HAP-1 (cell line): Measurements from ENCODE around the gene SCAMP3.
"Not testable (repeated sequence)": the region's sequence is repeated elsewhere in the genome, so short reads cannot be mapped to it uniquely, and the experiment has no call there.

Source experiments
- DNase-seq, 2 experiments: peaks; one replicate each; pipeline ENCODE4 v3.0.0-alpha.2; 2016 to 2020; ENCODE audit warnings: low spot score in 2 of 2
- H3K27me3 ChIP-seq: fragments of 250-450 bp; sonication (Bioruptor Pico); 2 replicates; pipeline ENCODE4 v1.5.1; 2020; ENCODE audit warnings: low read depth, mild to moderate bottlenecking, moderate library complexity
- H3K36me3 ChIP-seq: fragments of 250-450 bp; sonication (Bioruptor Pico); replicated peaks from 2 replicates; pipeline ENCODE4 v1.5.1; 2020; ENCODE audit warnings: mild to moderate bottlenecking
- H3K4me1 ChIP-seq: fragments of 250-450 bp; sonication (Bioruptor Pico); 2 replicates; pipeline ENCODE4 v1.5.1; 2020; ENCODE audit warnings: mild to moderate bottlenecking
- H3K4me3 ChIP-seq: fragments of 250-450 bp; sonication (Bioruptor Pico); 2 replicates; pipeline ENCODE4 v1.5.1; 2020; ENCODE audit warnings: mild to moderate bottlenecking, moderate library complexity
- H3K9me3 ChIP-seq: fragments of 250-450 bp; sonication (Bioruptor Pico); 2 replicates; pipeline ENCODE4 v1.5.1; 2020; ENCODE audit warnings: mild to moderate bottlenecking, moderate library complexity
- in situ Hi-C: fragments of 300-500 bp; cut with MboI; formaldehyde crosslinking; loops from 3 replicates; pipeline ENCODE4 v1.14.3; 2020; ENCODE audit warnings: low sequenced_read_pairs, inconsistent platforms, mixed read lengths

Gene SCAMP3

GRCh38 chr1:155295183-155295941, 33.2 kb upstream of the SCAMP3 start:
- DNase-seq = no peak
- Histone ChIP-seq H3K9me3 (no peaks in the 10 kb centered on the region), H3K4me1 (no peaks in the 10 kb centered on the region), H3K27me3 (peaks cover 25% of the 10 kb centered on the region), H3K4me3 (no peak overlapping the region), H3K36me3 (no peaks in the 10 kb centered on the region)
- in situ Hi-C loops = no loop called here

- no peaks in the 10 kb centered on the region for H3K4me1 ChIP-seq
- no peak overlapping the region for H3K4me3 ChIP-seq
- in situ Hi-C loops = no loop called here
- DNase-seq = no peak
- H3K27me3 ChIP-seq = peaks cover 25% of the 10 kb centered on the region
- no peaks in the 10 kb centered on the region for H3K36me3 ChIP-seq
- H3K9me3 ChIP-seq = no peaks in the 10 kb centered on the region
Measured at GRCh38 chr1:155294520-155295182, 32.5 kb upstream of the SCAMP3 start.

- in situ Hi-C loops = no loop called here
- H3K4me3 ChIP-seq = no peak overlapping the region
- no peak for DNase-seq
- no peaks in the 10 kb centered on the region for H3K4me1 ChIP-seq
- H3K36me3 ChIP-seq = no peaks in the 10 kb centered on the region
- peaks cover 25% of the 10 kb centered on the region for H3K27me3 ChIP-seq
- H3K9me3 ChIP-seq = no peaks in the 10 kb centered on the region
Measured at GRCh38 chr1:155293086-155293749, 31.1 kb upstream of the SCAMP3 start.

- H3K4me1 ChIP-seq, DNase-seq, in situ Hi-C loops, H3K4me3 ChIP-seq, H3K36me3 ChIP-seq, H3K9me3 ChIP-seq: not testable (repeated sequence)
- peaks cover 25% of the 10 kb centered on the region for H3K27me3 ChIP-seq
Measured at GRCh38 chr1:155291006-155291405, 28.8 kb upstream of the SCAMP3 start.

- H3K36me3 ChIP-seq = 0 out of 2 replicates have a peak, but pooled peaks cover 4% of the 10 kb centered on the region
- in situ Hi-C loops = no loop called here
- no peak for DNase-seq
- no peaks in the 10 kb centered on the region for H3K4me1 ChIP-seq
- H3K4me3 ChIP-seq = no peak overlapping the region
- H3K9me3 ChIP-seq = no peaks in the 10 kb centered on the region
- 0 out of 2 replicates have a peak, but pooled peaks cover under 1% of the 10 kb centered on the region for H3K27me3 ChIP-seq
Measured at GRCh38 chr1:155287987-155288543, 25.9 kb upstream of the SCAMP3 start.

- H3K9me3 ChIP-seq = no peaks in the 10 kb centered on the region
- no peaks in the 10 kb centered on the region for H3K4me1 ChIP-seq
- H3K36me3 ChIP-seq = 0 out of 2 replicates have a peak, but pooled peaks cover 4% of the 10 kb centered on the region
- H3K4me3 ChIP-seq = no peak overlapping the region
- in situ Hi-C loops = no loop called here
- no peak for DNase-seq
- no peaks in the 10 kb centered on the region for H3K27me3 ChIP-seq
Measured at GRCh38 chr1:155286544-155286943, 24.4 kb upstream of the SCAMP3 start.

- Histone ChIP-seq H3K27me3 (no peaks in the 10 kb centered on the region), H3K9me3 (no peaks in the 10 kb centered on the region), H3K4me1 (no peaks in the 10 kb centered on the region), H3K36me3 (0 out of 2 replicates have a peak, but pooled peaks cover 4% of the 10 kb centered on the region), H3K4me3 (no peak overlapping the region)
- DNase-seq = no peak
- in situ Hi-C loops = no loop called here
Measured at GRCh38 chr1:155285631-155286044, 23.5 kb upstream of the SCAMP3 start.

- Histone ChIP-seq H3K27me3 (no peaks in the 10 kb centered on the region), H3K4me1 (no peaks in the 10 kb centered on the region), H3K36me3 (0 out of 2 replicates have a peak, but pooled peaks cover 4% of the 10 kb centered on the region), H3K9me3 (no peaks in the 10 kb centered on the region), H3K4me3 (no peak overlapping the region)
- in situ Hi-C loops = no loop called here
- no peak for DNase-seq
Measured at GRCh38 chr1:155285063-155285462, 22.9 kb upstream of the SCAMP3 start.

- no peaks in the 10 kb centered on the region for H3K27me3 ChIP-seq
Measured at GRCh38 chr1:155284476-155284875, 22.3 kb upstream of the SCAMP3 start.

GRCh38 chr1:155282488-155283091, 20.4 kb upstream of the SCAMP3 start:
- in situ Hi-C loops = no loop called here

More at GRCh38 chr1:155284476-155284875, 22.3 kb upstream of the SCAMP3 start:
- Histone ChIP-seq H3K4me3 (no peak overlapping the region), H3K9me3 (no peaks in the 10 kb centered on the region), H3K36me3 (0 out of 2 replicates have a peak, but pooled peaks cover 4% of the 10 kb centered on the region), H3K4me1 (no peaks in the 10 kb centered on the region)
- in situ Hi-C loops = no loop called here
- no peak for DNase-seq

GRCh38 chr1:155279268-155279667, 17.1 kb upstream of the SCAMP3 start:
- Histone ChIP-seq H3K9me3 (no peaks in the 10 kb centered on the region), H3K4me1 (peaks cover 13% of the 10 kb centered on the region), H3K27me3 (no peaks in the 10 kb centered on the region), H3K36me3 (0 out of 2 replicates have a peak, but pooled peaks cover 4% of the 10 kb centered on the region), H3K4me3 (no peak overlapping the region)
- DNase-seq = no peak
- in situ Hi-C loops = no loop called here

More at GRCh38 chr1:155282488-155283091, 20.4 kb upstream of the SCAMP3 start:
- no peaks in the 10 kb centered on the region for H3K27me3 ChIP-seq
- peaks cover 9% of the 10 kb centered on the region for H3K4me1 ChIP-seq
- 0 out of 2 replicates have a peak, but pooled peaks cover 4% of the 10 kb centered on the region for H3K36me3 ChIP-seq
- H3K4me3 ChIP-seq = no peak overlapping the region
- H3K9me3 ChIP-seq = no peaks in the 10 kb centered on the region
- peak in 1 of 2 experiments; percentile 27 for DNase-seq

GRCh38 chr1:155278689-155279160, 16.6 kb upstream of the SCAMP3 start:
- Histone ChIP-seq H3K9me3 (no peaks in the 10 kb centered on the region), H3K27me3 (no peaks in the 10 kb centered on the region), H3K4me1 (peaks cover 17% of the 10 kb centered on the region), H3K36me3 (0 out of 2 replicates have a peak, but pooled peaks cover 2% of the 10 kb centered on the region), H3K4me3 (peak overlapping the region; percentile 58)
- in situ Hi-C loops = no loop called here
- DNase-seq = no peak
